Measurements from ENCODE around the gene ARHGAP24.
"Not testable (repeated sequence)": the region's sequence is repeated elsewhere in the genome, so short reads cannot be mapped to it uniquely, and the experiment has no call there.

Gene ARHGAP24

GRCh38 chr4:85656759-85657505 lies 182.0 kb downstream of the ARHGAP24 start:
- no peak for DNase-seq (ENCODE audit: low read depth in 2 of 2)

GRCh38 chr4:85658766-85659439 lies 184.0 kb downstream of the ARHGAP24 start:
- DNase-seq (ENCODE audit: low read depth in 2 of 2): no peak

GRCh38 chr4:85659610-85660218 lies 184.8 kb downstream of the ARHGAP24 start:
- no peak for DNase-seq (ENCODE audit: low read depth in 2 of 2)

- not testable (repeated sequence) for DNase-seq (ENCODE audit: low read depth in 2 of 2)
Observed at GRCh38 chr4:85666625-85667024, 191.7 kb downstream of the ARHGAP24 start.

- DNase-seq (ENCODE audit: low read depth in 2 of 2): no peak
Observed at GRCh38 chr4:85669204-85669603, 194.3 kb downstream of the ARHGAP24 start.

- no peak for DNase-seq (ENCODE audit: low read depth in 2 of 2)
Observed at GRCh38 chr4:85669992-85670548, 195.1 kb downstream of the ARHGAP24 start.

- DNase-seq (ENCODE audit: low read depth in 2 of 2): no peak
Observed at GRCh38 chr4:85671120-85671519, 196.2 kb downstream of the ARHGAP24 start.

- no peak for DNase-seq (ENCODE audit: low read depth in 2 of 2)
Observed at GRCh38 chr4:85672116-85672515, 197.2 kb downstream of the ARHGAP24 start.

- no peak for DNase-seq (ENCODE audit: low read depth in 2 of 2)
Observed at GRCh38 chr4:85672959-85673358, 198.0 kb downstream of the ARHGAP24 start.

GRCh38 chr4:85673540-85673939 lies 198.6 kb downstream of the ARHGAP24 start:
- no peak for DNase-seq (ENCODE audit: low read depth in 2 of 2)

GRCh38 chr4:85675076-85676049 lies 200.4 kb downstream of the ARHGAP24 start:
- DNase-seq (ENCODE audit: low read depth in 2 of 2): no peak

GRCh38 chr4:85676050-85676425 lies 201.1 kb downstream of the ARHGAP24 start:
- DNase-seq (ENCODE audit: low read depth in 2 of 2): no peak

- no peak for DNase-seq (ENCODE audit: low read depth in 2 of 2)
Observed at GRCh38 chr4:85676850-85677590, 202.1 kb downstream of the ARHGAP24 start.

GRCh38 chr4:85681221-85681657 lies 206.3 kb downstream of the ARHGAP24 start:
- no peak for DNase-seq (ENCODE audit: low read depth in 2 of 2)

- no peak for DNase-seq (ENCODE audit: low read depth in 2 of 2)
Observed at GRCh38 chr4:85681921-85682320, 207.0 kb downstream of the ARHGAP24 start.

- no peak for DNase-seq (ENCODE audit: low read depth in 2 of 2)
Observed at GRCh38 chr4:85682391-85682790, 207.4 kb downstream of the ARHGAP24 start.

- DNase-seq (ENCODE audit: low read depth in 2 of 2): no peak
Observed at GRCh38 chr4:85684676-85685075, 209.7 kb downstream of the ARHGAP24 start.

- no peak for DNase-seq (ENCODE audit: low read depth in 2 of 2)
Observed at GRCh38 chr4:85686398-85686797, 211.4 kb downstream of the ARHGAP24 start.

GRCh38 chr4:85688055-85688740 lies 213.2 kb downstream of the ARHGAP24 start:
- no peak for DNase-seq (ENCODE audit: low read depth in 2 of 2)

- DNase-seq (ENCODE audit: low read depth in 2 of 2): no peak
Observed at GRCh38 chr4:85696661-85697060, 221.7 kb downstream of the ARHGAP24 start.
